ENCODE measurements around the gene UBE2J2. TPM values are rescaled to one million over a fixed set of nuclear protein-coding genes. Genes with fewer than 3 reads are reported as not detected.

UBE2J2 gene
- total and polyA plus RNA-seq, 2 donors (not counting 3 experiments of a cell fraction or from before 2014, with no cell fraction given): 60.7 to 80.7 TPM

DNA sequence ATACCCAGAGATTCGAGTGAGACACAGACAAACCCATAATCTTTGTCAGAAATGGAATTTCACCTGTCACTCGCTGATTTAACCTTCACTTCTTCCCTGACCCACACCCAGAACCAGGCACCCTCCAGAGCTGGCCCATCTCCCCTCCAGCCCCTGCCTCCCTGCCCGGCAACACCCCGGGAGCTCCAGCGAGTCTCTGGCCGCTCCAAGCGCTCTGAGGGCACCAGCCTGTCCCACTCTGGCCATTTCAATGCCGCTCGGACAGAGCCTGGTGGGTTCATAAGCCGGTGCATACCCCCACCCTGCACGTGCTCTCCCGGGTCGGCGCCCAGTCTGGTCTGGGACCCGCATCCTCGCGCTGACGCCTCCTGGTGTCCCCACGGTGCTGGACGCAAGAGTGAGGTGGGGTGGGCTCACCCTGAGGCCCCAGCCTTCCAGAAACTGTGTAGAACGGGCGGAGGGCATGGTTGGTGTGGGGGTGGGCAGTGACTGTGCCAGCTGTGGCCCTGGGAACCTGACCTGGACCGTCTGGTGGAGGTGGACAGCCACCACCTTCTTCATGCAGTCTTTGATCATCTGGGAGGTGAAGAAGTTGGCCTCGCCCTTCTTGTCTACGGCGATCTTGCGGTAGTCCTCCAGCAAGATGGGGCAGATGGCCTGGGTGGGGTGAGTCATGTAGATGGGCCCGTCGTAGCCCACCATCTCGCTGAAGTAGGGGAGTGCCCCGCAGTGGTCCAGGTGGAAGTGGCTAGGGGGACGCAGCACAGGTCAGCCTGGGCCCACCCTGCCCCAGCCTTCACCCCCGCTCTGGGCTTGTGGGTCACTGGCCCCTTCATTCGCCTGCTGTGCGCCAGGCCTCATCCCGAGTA is 45.4 kb upstream of the UBE2J2 start:
- ChIA-PET POLR2A (no interaction called here), CTCF (no interaction called here)
- intact Hi-C loops (cut with micrococcal nuclease): no loop called here
- Histone ChIP-seq H3K4me1 (ENCODE audit: control insufficient read depth, extremely low read depth, insufficient read depth, low read length) (peaks cover 3% of the 10 kb centered on the region), H3K9me1 (replicated peaks; ENCODE audit: control insufficient read depth, extremely low read depth, insufficient read depth, low read length) (no peaks in the 10 kb centered on the region), H3K27me3 (ENCODE audit: control insufficient read depth in 2 of 2, insufficient read depth in 2 of 2, low read length in 2 of 2) (no peaks in the 10 kb centered on the region), H3K27ac (ENCODE audit: insufficient read depth, low read depth, low read length) (no peak overlapping the region), H3K4me3 (replicated peaks in 1 of 3; ENCODE audit: insufficient read depth in 1 of 3, low read depth in 1 of 3, low read length in 3 of 3) (no peak overlapping the region), H3K4me2 (ENCODE audit: insufficient read depth, low read length) (no peak overlapping the region), H4K20me1 (replicated peaks; ENCODE audit: control insufficient read depth, extremely low read depth, insufficient read depth, low read length) (peaks cover 5% of the 10 kb centered on the region), H2AFZ (ENCODE audit: low read depth, low read length) (no peak overlapping the region), H3K9me3 (replicated peaks; ENCODE audit: control insufficient read depth, insufficient read depth, low read length) (no peaks in the 10 kb centered on the region), H3K79me2 (ENCODE audit: control insufficient read depth, insufficient read depth, low read length) (peaks cover 41% of the 10 kb centered on the region), H3K36me3 (ENCODE audit: control insufficient read depth in 2 of 2, extremely low read depth in 1 of 2, insufficient read depth in 2 of 2, low read length in 2 of 2) (peaks cover 0 to 17% of the 10 kb centered on the region in 2 experiments), H3K9ac (replicated peaks; ENCODE audit: extremely low read depth, insufficient read depth, low read length) (no peak overlapping the region)
- TF ChIP-seq EZH2 (IDR thresholded peaks at IDR 0.05; ENCODE audit: borderline replicate concordance, low read depth, low read length, severe bottlenecking) (no peak), POLR2AphosphoS5 (IDR thresholded peaks at IDR 0.05; ENCODE audit: insufficient read depth, low read depth, low read length) (no peak), GATA2 (IDR thresholded peaks at IDR 0.05; ENCODE audit: insufficient read depth, insufficient read length, low read depth, low read length) (no peak), POLR2A (IDR thresholded peaks at IDR 0.05; ENCODE audit: low read depth, low read length) (no peak), MYC (IDR thresholded peaks at IDR 0.05; ENCODE audit: low read depth, low read length) (no peak), JUN (IDR thresholded peaks at IDR 0.05; ENCODE audit: borderline replicate concordance, insufficient read depth, insufficient read length, low read depth) (no peak), FOS (IDR thresholded peaks at IDR 0.05; ENCODE audit: borderline replicate concordance, insufficient read depth, low read length) (no peak)
- TF ChIP-seq, protein P1, sequence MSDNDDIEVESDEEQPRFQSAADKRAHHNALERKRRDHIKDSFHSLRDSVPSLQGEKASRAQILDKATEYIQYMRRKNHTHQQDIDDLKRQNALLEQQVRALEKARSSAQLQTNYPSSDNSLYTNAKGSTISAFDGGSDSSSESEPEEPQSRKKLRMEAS (IDR thresholded peaks at IDR 0.05; ENCODE audit: insufficient read depth, insufficient read length): no peak
- TF ChIP-seq, protein P2, sequence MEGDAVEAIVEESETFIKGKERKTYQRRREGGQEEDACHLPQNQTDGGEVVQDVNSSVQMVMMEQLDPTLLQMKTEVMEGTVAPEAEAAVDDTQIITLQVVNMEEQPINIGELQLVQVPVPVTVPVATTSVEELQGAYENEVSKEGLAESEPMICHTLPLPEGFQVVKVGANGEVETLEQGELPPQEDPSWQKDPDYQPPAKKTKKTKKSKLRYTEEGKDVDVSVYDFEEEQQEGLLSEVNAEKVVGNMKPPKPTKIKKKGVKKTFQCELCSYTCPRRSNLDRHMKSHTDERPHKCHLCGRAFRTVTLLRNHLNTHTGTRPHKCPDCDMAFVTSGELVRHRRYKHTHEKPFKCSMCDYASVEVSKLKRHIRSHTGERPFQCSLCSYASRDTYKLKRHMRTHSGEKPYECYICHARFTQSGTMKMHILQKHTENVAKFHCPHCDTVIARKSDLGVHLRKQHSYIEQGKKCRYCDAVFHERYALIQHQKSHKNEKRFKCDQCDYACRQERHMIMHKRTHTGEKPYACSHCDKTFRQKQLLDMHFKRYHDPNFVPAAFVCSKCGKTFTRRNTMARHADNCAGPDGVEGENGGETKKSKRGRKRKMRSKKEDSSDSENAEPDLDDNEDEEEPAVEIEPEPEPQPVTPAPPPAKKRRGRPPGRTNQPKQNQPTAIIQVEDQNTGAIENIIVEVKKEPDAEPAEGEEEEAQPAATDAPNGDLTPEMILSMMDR (IDR thresholded peaks at IDR 0.05; ENCODE audit: extremely low read depth in 1 of 2, insufficient read depth in 1 of 2, low read depth in 1 of 2, low read length in 2 of 2): no peak
- no TSS peak for BruUV-seq (replicated peaks)
- DNase-seq (ENCODE audit: low read depth, low spot score): no peak
- dilution Hi-C loops (cut with MboI; ENCODE audit: extremely low pct_ligation_motif_present, low sequenced_read_pairs): no loop called here
- FAIRE-seq: no peak
